Measurements from ENCODE around the gene ANKMY1.

The ANKMY1 gene

GRCh38 chr2:240450532-240451107 is 107.2 kb downstream of the ANKMY1 start:
- Histone ChIP-seq H4K20me1 (ENCODE audit: insufficient read depth) (no peaks in the 10 kb centered on the region), H3K4me2 (no peak overlapping the region), H3K4me1 (ENCODE audit: low read depth, poor library complexity, severe bottlenecking) (no peaks in the 10 kb centered on the region), H3K9ac (no peak overlapping the region), H3K4me3 (IDR thresholded peaks at IDR 0.05; ENCODE audit: insufficient read depth, low read depth, low read length) (no peak overlapping the region), H3K27ac (no peak overlapping the region), H3K27me3 (ENCODE audit: insufficient read depth, low read depth) (peaks cover 42% of the 10 kb centered on the region), H3K36me3 (ENCODE audit: insufficient read depth) (no peaks in the 10 kb centered on the region), H3K79me2 (ENCODE audit: insufficient read depth, low read depth) (no peaks in the 10 kb centered on the region), H2AFZ (ENCODE audit: low read depth) (no peak overlapping the region)
- no peak for TF ChIP-seq CTCF (conservative IDR thresholded peaks at IDR 0.05; ENCODE audit: low read depth, low read length)

GRCh38 chr2:240449764-240450531 is 107.8 kb downstream of the ANKMY1 start:
- no peak for TF ChIP-seq CTCF (conservative IDR thresholded peaks at IDR 0.05; ENCODE audit: low read depth, low read length)
- Histone ChIP-seq H3K4me2 (no peak overlapping the region), H3K4me1 (ENCODE audit: low read depth, poor library complexity, severe bottlenecking) (no peaks in the 10 kb centered on the region)

GRCh38 chr2:240448387-240449274 is 109.2 kb downstream of the ANKMY1 start:
- H3K36me3 ChIP-seq (ENCODE audit: insufficient read depth): no peaks in the 10 kb centered on the region
- H3K9ac ChIP-seq: no peak overlapping the region
- H3K27ac ChIP-seq: no peak overlapping the region
- H2AFZ ChIP-seq (ENCODE audit: low read depth): no peak overlapping the region
- H3K4me1 ChIP-seq (ENCODE audit: low read depth, poor library complexity, severe bottlenecking): no peaks in the 10 kb centered on the region
- H3K4me3 ChIP-seq (IDR thresholded peaks at IDR 0.05; ENCODE audit: insufficient read depth, low read depth, low read length): no peak overlapping the region
- no peak for TF ChIP-seq CTCF (conservative IDR thresholded peaks at IDR 0.05; ENCODE audit: low read depth, low read length)
- H3K79me2 ChIP-seq (ENCODE audit: insufficient read depth, low read depth): no peaks in the 10 kb centered on the region
- peaks cover 38% of the 10 kb centered on the region for H3K27me3 ChIP-seq (ENCODE audit: insufficient read depth, low read depth)
- no peaks in the 10 kb centered on the region for H4K20me1 ChIP-seq (ENCODE audit: insufficient read depth)
- no peak overlapping the region for H3K4me2 ChIP-seq

More at GRCh38 chr2:240449764-240450531, 107.8 kb downstream of the ANKMY1 start:
- Histone ChIP-seq H3K79me2 (ENCODE audit: insufficient read depth, low read depth) (no peaks in the 10 kb centered on the region), H3K9ac (no peak overlapping the region), H3K27me3 (ENCODE audit: insufficient read depth, low read depth) (peaks cover 36% of the 10 kb centered on the region), H3K36me3 (ENCODE audit: insufficient read depth) (no peaks in the 10 kb centered on the region), H4K20me1 (ENCODE audit: insufficient read depth) (no peaks in the 10 kb centered on the region), H2AFZ (ENCODE audit: low read depth) (no peak overlapping the region), H3K27ac (no peak overlapping the region), H3K4me3 (IDR thresholded peaks at IDR 0.05; ENCODE audit: insufficient read depth, low read depth, low read length) (no peak overlapping the region)

- no peak for TF ChIP-seq CTCF (conservative IDR thresholded peaks at IDR 0.05; ENCODE audit: low read depth, low read length)
- no peaks in the 10 kb centered on the region for H3K36me3 ChIP-seq (ENCODE audit: insufficient read depth)
- peaks cover 43% of the 10 kb centered on the region for H3K27me3 ChIP-seq (ENCODE audit: insufficient read depth, low read depth)
- H3K79me2 ChIP-seq (ENCODE audit: insufficient read depth, low read depth): no peaks in the 10 kb centered on the region
- H3K4me3 ChIP-seq (IDR thresholded peaks at IDR 0.05; ENCODE audit: insufficient read depth, low read depth, low read length): no peak overlapping the region
- no peaks in the 10 kb centered on the region for H4K20me1 ChIP-seq (ENCODE audit: insufficient read depth)
- H3K27ac ChIP-seq: no peak overlapping the region
- no peak overlapping the region for H2AFZ ChIP-seq (ENCODE audit: low read depth)
- H3K9ac ChIP-seq: no peak overlapping the region
- H3K4me1 ChIP-seq (ENCODE audit: low read depth, poor library complexity, severe bottlenecking): no peaks in the 10 kb centered on the region
- no peak overlapping the region for H3K4me2 ChIP-seq
These were observed 109.9 kb downstream of the ANKMY1 start for GRCh38 chr2:240447934-240448333.
